HL-60 (cell line): ENCODE results near the gene FKTN.

Experiments
- DNase-seq, 2 experiments: peaks; one replicate each; pipeline ENCODE4 v3.0.0-alpha.2; 2010 to 2020; ENCODE audit warnings: low read depth in 1 of 2, low spot score in 1 of 2
- H3K27ac ChIP-seq: fragments of 250-450 bp; sonication (Bioruptor Pico); replicated peaks from 2 replicates; pipeline ENCODE4 v1.5.1; 2020; ENCODE audit warnings: mild to moderate bottlenecking, moderate library complexity
- H3K27me3 ChIP-seq: fragments of 250-450 bp; sonication (Bioruptor Pico); 2 replicates; pipeline ENCODE4 v1.5.1; 2021; ENCODE audit warnings: mild to moderate bottlenecking, moderate library complexity; ENCODE audit not compliant: insufficient read depth, poor library complexity, severe bottlenecking
- H3K4me3 ChIP-seq: replicated peaks from 2 replicates; pipeline ENCODE4 v1.5.1; 2011; ENCODE audit warnings: mild to moderate bottlenecking, control low read depth, low read length; ENCODE audit not compliant: insufficient read depth
- GABPA ChIP-seq: IDR thresholded peaks from 2 replicates; pipeline ENCODE4 v1.6.1; 2012; ENCODE audit warnings: low read depth
- POLR2AphosphoS5 ChIP-seq: IDR thresholded peaks from 2 replicates; pipeline ENCODE4 v1.6.1; 2012; ENCODE audit warnings: low read depth
- SPI1 ChIP-seq: IDR thresholded peaks from 2 replicates; pipeline ENCODE4 v1.6.1; 2012; ENCODE audit warnings: low read depth, mild to moderate bottlenecking, borderline replicate concordance
- TF ChIP-seq, protein P1 (sequence below): IDR thresholded peaks from 2 replicates; pipeline ENCODE4 v1.6.1; 2012; ENCODE audit warnings: low read depth; ENCODE audit not compliant: insufficient replicate concordance
- TF ChIP-seq, protein P2 (sequence below): IDR thresholded peaks from one replicate; pipeline ENCODE4 v1.5.1; 2011; ENCODE audit warnings: low read length, control low read depth, inconsistent platforms; ENCODE audit not compliant: insufficient read depth

Gene FKTN

DNA sequence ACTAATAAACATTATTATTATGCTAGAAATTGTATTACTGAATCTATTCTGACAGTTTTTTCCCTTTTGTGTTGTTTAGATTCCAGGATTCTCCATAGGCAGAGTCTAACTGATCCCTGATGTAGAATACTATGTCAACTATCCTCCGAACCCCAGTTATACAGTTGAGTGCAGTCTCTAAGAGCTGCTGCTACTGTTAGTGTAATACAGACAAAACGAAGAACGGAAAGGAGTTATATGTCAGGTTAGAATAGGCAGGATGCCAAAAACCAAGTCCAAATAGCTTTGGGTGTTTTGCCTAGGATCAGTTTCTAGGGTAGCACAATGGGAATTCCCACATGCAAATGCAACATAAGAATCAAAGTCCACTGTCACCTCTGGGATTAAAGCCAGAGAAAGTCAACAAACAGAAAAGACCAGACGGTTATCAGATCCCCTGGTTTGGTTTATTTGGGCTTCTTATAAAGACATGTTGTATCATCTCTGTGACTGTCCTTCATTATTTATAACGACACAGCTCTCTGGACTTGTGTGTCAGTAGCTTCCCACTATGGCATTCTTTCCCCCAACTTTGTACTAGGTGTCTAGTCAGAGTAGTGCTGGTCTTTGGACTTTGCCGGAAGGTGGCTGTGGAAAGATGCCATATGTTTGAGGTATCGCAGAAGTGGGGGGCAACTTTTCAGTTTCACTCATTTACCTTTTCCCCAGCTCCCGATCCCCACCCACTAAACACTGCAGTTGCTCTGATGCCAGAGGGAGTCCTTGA is 121.5 kb downstream of the FKTN start:
- DNase-seq, result no peak
- Histone ChIP-seq H3K27me3 (no peaks in the 10 kb centered on the region), H3K27ac (no peak overlapping the region), H3K4me3 (no peak overlapping the region)
- TF ChIP-seq, protein P1, sequence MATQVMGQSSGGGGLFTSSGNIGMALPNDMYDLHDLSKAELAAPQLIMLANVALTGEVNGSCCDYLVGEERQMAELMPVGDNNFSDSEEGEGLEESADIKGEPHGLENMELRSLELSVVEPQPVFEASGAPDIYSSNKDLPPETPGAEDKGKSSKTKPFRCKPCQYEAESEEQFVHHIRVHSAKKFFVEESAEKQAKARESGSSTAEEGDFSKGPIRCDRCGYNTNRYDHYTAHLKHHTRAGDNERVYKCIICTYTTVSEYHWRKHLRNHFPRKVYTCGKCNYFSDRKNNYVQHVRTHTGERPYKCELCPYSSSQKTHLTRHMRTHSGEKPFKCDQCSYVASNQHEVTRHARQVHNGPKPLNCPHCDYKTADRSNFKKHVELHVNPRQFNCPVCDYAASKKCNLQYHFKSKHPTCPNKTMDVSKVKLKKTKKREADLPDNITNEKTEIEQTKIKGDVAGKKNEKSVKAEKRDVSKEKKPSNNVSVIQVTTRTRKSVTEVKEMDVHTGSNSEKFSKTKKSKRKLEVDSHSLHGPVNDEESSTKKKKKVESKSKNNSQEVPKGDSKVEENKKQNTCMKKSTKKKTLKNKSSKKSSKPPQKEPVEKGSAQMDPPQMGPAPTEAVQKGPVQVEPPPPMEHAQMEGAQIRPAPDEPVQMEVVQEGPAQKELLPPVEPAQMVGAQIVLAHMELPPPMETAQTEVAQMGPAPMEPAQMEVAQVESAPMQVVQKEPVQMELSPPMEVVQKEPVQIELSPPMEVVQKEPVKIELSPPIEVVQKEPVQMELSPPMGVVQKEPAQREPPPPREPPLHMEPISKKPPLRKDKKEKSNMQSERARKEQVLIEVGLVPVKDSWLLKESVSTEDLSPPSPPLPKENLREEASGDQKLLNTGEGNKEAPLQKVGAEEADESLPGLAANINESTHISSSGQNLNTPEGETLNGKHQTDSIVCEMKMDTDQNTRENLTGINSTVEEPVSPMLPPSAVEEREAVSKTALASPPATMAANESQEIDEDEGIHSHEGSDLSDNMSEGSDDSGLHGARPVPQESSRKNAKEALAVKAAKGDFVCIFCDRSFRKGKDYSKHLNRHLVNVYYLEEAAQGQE, result no peak
- no peak for TF ChIP-seq GABPA
- TF ChIP-seq, protein P2, sequence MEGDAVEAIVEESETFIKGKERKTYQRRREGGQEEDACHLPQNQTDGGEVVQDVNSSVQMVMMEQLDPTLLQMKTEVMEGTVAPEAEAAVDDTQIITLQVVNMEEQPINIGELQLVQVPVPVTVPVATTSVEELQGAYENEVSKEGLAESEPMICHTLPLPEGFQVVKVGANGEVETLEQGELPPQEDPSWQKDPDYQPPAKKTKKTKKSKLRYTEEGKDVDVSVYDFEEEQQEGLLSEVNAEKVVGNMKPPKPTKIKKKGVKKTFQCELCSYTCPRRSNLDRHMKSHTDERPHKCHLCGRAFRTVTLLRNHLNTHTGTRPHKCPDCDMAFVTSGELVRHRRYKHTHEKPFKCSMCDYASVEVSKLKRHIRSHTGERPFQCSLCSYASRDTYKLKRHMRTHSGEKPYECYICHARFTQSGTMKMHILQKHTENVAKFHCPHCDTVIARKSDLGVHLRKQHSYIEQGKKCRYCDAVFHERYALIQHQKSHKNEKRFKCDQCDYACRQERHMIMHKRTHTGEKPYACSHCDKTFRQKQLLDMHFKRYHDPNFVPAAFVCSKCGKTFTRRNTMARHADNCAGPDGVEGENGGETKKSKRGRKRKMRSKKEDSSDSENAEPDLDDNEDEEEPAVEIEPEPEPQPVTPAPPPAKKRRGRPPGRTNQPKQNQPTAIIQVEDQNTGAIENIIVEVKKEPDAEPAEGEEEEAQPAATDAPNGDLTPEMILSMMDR, result no peak
- TF ChIP-seq POLR2AphosphoS5, result no peak
- TF ChIP-seq SPI1, result no peak

DNA sequence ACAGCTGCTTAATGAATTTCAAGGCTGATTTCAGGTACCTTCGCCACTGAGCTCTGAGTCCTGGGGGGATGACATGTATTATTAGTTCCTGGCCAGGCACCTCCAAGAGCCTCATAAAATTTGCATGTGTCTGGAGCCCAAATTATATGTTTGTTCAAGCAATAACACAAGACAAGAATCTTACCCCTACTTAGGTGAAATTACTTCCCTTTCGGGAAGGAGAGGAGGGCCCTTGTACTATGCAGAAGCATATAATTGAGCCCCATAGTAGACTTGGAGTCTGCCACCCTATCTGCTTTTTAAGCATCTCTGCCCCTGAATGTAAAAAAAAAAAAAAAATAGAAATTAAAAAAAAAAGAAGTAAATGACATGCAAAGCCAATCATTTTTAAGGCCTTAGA is 123.4 kb downstream of the FKTN start:
- no peak overlapping the region for H3K4me3 ChIP-seq
- TF ChIP-seq, protein P2, result no peak
- TF ChIP-seq SPI1 (no peak), GABPA (no peak), POLR2AphosphoS5 (no peak)
- TF ChIP-seq, protein P1, result no peak
- H3K27ac ChIP-seq, result no peak overlapping the region
- H3K27me3 ChIP-seq, result no peaks in the 10 kb centered on the region
- DNase-seq, result no peak

DNA sequence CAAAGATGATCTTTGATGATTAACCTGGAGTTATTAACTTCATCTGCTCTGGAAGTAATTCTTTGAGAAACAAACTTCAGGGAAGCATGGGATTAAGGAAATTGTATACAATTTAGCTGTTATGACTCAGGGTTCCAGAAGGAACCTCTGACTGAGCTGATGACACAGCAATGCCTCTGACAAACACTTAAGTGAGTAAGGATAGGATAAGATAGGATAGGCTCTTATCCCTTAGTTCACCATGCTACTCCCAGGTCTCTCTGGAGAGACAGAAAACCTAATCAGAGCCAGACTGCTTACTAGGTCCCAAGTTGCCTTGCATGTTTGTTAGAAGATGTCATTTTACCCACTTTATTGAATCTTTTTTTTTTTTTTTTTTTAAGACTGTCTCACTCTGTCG is 123.8 kb downstream of the FKTN start:
- TF ChIP-seq, protein P2, result no peak
- no peak for TF ChIP-seq POLR2AphosphoS5
- no peak for DNase-seq
- Histone ChIP-seq H3K27ac (no peak overlapping the region), H3K27me3 (no peaks in the 10 kb centered on the region), H3K4me3 (no peak overlapping the region)
